ENCODE data around the gene ACAA1.

The ACAA1 gene

GRCh38 chr3:38141173-38141951 lies 4.4 kb upstream of the ACAA1 start:
- TF ChIP-seq CTCF (IDR thresholded peaks at IDR 0.05; ENCODE audit: low read length, missing control alignments), result no peak
- H3K4me3 ChIP-seq (replicated peaks; ENCODE audit: low read depth, low read length), result no peak overlapping the region

GRCh38 chr3:38140326-38141172 lies 3.6 kb upstream of the ACAA1 start:
- TF ChIP-seq CTCF (IDR thresholded peaks at IDR 0.05; ENCODE audit: low read length, missing control alignments), result no peak
- H3K4me3 ChIP-seq (replicated peaks; ENCODE audit: low read depth, low read length), result no peak overlapping the region
- no peak for DNase-seq (ENCODE audit: low read depth)

More at GRCh38 chr3:38141173-38141951, 4.4 kb upstream of the ACAA1 start:
- no peak for DNase-seq (ENCODE audit: low read depth)

- peak overlapping the region; percentile 83 for H3K4me3 ChIP-seq (replicated peaks; ENCODE audit: low read depth, low read length)
- no peak for DNase-seq (ENCODE audit: low read depth)
These were observed 2.7 kb upstream of the ACAA1 start for GRCh38 chr3:38139652-38140051.

GRCh38 chr3:38139191-38139590 lies 2.3 kb upstream of the ACAA1 start:
- no peak for TF ChIP-seq CTCF (IDR thresholded peaks at IDR 0.05; ENCODE audit: low read length, missing control alignments)
- peak overlapping the region; percentile 83 for H3K4me3 ChIP-seq (replicated peaks; ENCODE audit: low read depth, low read length)

More at GRCh38 chr3:38139652-38140051, 2.7 kb upstream of the ACAA1 start:
- no peak for TF ChIP-seq CTCF (IDR thresholded peaks at IDR 0.05; ENCODE audit: low read length, missing control alignments)

GRCh38 chr3:38138349-38139190 lies 1.6 kb upstream of the ACAA1 start, which contains the start of gene MYD88:
MYD88 (plus strand) TSS chr3:38138661; CDS start chr3:38138701, 40 bp downstream.
- DNase-seq (ENCODE audit: low read depth), result peak; percentile 56
- no peak for TF ChIP-seq CTCF (IDR thresholded peaks at IDR 0.05; ENCODE audit: low read length, missing control alignments)
- peak within 1 kb of the TSS; percentile 83 for H3K4me3 ChIP-seq (replicated peaks; ENCODE audit: low read depth, low read length)

More at GRCh38 chr3:38139191-38139590, 2.3 kb upstream of the ACAA1 start:
- no peak for DNase-seq (ENCODE audit: low read depth)

- no peak for TF ChIP-seq CTCF (IDR thresholded peaks at IDR 0.05; ENCODE audit: low read length, missing control alignments)
- DNase-seq (ENCODE audit: low read depth), result no peak
These were observed 855 bp upstream of the ACAA1 start for GRCh38 chr3:38137615-38138348.

More at GRCh38 chr3:38137615-38138348, 855 bp upstream of the ACAA1 start:
- peak overlapping the region; percentile 83 for H3K4me3 ChIP-seq (replicated peaks; ENCODE audit: low read depth, low read length)

Measured in fibroblast of pulmonary artery (primary cell).